Measurements from ENCODE around the gene ST7L.

The ST7L gene

DNA sequence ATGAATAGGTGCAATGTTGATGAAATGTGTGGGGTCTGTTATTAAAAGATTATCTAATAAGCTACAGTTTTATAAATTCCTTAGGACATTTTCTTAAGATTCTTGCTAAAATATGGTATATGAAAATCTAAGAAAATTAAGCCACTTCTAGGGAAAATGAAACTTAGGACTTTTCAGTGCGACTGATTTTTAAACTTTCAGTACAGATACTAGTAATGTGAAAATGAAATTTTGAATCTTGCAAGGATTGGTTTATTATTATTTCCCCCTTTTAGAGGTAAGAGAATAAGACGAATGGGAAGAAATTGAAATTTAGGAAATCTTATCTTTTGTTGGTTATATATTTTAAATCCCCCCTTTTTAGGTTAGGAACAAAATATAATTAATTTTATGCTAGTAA, 17.1 kb upstream of the ST7L start:
- TF ChIP-seq, protein P1, sequence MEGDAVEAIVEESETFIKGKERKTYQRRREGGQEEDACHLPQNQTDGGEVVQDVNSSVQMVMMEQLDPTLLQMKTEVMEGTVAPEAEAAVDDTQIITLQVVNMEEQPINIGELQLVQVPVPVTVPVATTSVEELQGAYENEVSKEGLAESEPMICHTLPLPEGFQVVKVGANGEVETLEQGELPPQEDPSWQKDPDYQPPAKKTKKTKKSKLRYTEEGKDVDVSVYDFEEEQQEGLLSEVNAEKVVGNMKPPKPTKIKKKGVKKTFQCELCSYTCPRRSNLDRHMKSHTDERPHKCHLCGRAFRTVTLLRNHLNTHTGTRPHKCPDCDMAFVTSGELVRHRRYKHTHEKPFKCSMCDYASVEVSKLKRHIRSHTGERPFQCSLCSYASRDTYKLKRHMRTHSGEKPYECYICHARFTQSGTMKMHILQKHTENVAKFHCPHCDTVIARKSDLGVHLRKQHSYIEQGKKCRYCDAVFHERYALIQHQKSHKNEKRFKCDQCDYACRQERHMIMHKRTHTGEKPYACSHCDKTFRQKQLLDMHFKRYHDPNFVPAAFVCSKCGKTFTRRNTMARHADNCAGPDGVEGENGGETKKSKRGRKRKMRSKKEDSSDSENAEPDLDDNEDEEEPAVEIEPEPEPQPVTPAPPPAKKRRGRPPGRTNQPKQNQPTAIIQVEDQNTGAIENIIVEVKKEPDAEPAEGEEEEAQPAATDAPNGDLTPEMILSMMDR (IDR thresholded peaks at IDR 0.05; ENCODE audit: borderline replicate concordance, extremely low read depth, low read length, poor library complexity, severe bottlenecking), result no peak
- H3K27me3 ChIP-seq (ENCODE audit: insufficient read depth, low read length, poor library complexity), result no peaks in the 10 kb centered on the region
- peaks cover 3% of the 10 kb centered on the region; the same call in 1 of the 2 replicates for H3K4me1 ChIP-seq (ENCODE audit: insufficient read depth, low read length)
- no peak overlapping the region for H2AFZ ChIP-seq (ENCODE audit: low read depth, low read length)
- H3K4me3 ChIP-seq (ENCODE audit: low read depth in 1 of 2, low read length in 2 of 2), result no peak overlapping the region
- H3K9me3 ChIP-seq (ENCODE audit: insufficient read depth, low read length, severe bottlenecking), result no peaks in the 10 kb centered on the region
- no peak overlapping the region for H3K9ac ChIP-seq (ENCODE audit: low read depth, low read length)
- H4K20me1 ChIP-seq (ENCODE audit: insufficient read depth, low read length), result peaks cover 71% of the 10 kb centered on the region
- peaks cover 86% of the 10 kb centered on the region for H3K79me2 ChIP-seq (ENCODE audit: insufficient read depth, low read length)
- H3K4me2 ChIP-seq (ENCODE audit: insufficient read depth, low read length), result no peak overlapping the region
- ATAC-seq (ENCODE audit: insufficient read depth, low read depth), result no peak
- no peak overlapping the region for H3K27ac ChIP-seq (ENCODE audit: low read length)
- no peak for DNase-seq
- H3K36me3 ChIP-seq (ENCODE audit: insufficient read depth, low read length), result peaks cover 22% of the 10 kb centered on the region; the same call in 1 of the 2 replicates

DNA sequence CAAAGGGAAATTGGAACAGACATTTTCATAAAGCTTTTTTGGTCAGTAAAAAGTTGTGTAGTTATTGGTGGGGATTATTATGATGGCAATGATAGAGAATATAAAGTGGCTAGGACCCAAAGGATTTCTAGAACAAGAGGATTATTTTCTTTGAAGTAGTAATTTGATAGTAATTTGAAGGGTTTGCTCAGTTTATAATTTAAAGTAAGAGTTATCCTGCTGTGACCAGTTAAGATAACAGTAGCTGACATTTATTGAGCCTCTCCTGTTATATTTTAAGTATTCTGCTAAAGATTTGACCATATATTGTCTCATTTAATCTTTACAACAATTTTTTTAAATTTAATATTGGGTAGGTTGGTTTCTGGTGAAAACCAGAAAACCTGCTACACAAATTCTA, 15.4 kb upstream of the ST7L start:
- no peak for DNase-seq
- Histone ChIP-seq H3K27me3 (ENCODE audit: insufficient read depth, low read length, poor library complexity) (no peaks in the 10 kb centered on the region), H3K9ac (ENCODE audit: low read depth, low read length) (no peak overlapping the region), H2AFZ (ENCODE audit: low read depth, low read length) (no peak overlapping the region), H3K79me2 (ENCODE audit: insufficient read depth, low read length) (peaks cover 99% of the 10 kb centered on the region), H3K9me3 (ENCODE audit: insufficient read depth, low read length, severe bottlenecking) (no peaks in the 10 kb centered on the region), H3K27ac (ENCODE audit: low read length) (no peak overlapping the region), H3K4me2 (ENCODE audit: insufficient read depth, low read length) (no peak overlapping the region), H3K36me3 (ENCODE audit: insufficient read depth, low read length) (peaks cover 36% of the 10 kb centered on the region), H3K4me3 (ENCODE audit: low read depth in 1 of 2, low read length in 2 of 2) (no peak overlapping the region), H4K20me1 (ENCODE audit: insufficient read depth, low read length) (peaks cover 85% of the 10 kb centered on the region), H3K4me1 (ENCODE audit: insufficient read depth, low read length) (peaks cover 6% of the 10 kb centered on the region; the same call in 1 of the 2 replicates)
- TF ChIP-seq, protein P1 (IDR thresholded peaks at IDR 0.05; ENCODE audit: borderline replicate concordance, extremely low read depth, low read length, poor library complexity, severe bottlenecking), result no peak
- TF ChIP-seq EZH2 (IDR thresholded peaks at IDR 0.05; ENCODE audit: borderline replicate concordance, low read depth, low read length, severe bottlenecking), result no peak
- ATAC-seq (ENCODE audit: insufficient read depth, low read depth), result no peak

DNA sequence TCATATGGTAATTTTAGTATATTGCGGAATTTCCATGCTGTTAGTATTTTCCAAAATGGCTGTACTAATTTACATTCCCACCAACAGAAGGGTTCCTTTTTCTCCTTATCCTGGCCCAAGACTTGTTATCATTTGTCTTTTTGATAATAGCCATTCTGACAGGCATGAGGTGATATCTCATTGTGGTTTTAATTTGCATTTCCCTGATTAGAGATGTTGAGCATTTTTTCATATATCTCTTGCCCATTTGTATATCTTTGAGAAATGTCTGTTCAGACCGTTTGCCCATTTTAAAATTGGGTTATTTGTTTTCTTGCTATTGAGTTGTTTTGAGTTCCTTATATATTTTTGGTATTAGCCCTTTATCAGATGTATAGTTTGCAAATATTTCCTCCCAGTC, 14.7 kb upstream of the ST7L start:
- Histone ChIP-seq H3K79me2 (ENCODE audit: insufficient read depth, low read length) (peaks cover 100% of the 10 kb centered on the region), H4K20me1 (ENCODE audit: insufficient read depth, low read length) (peaks cover 88% of the 10 kb centered on the region), H3K27ac (ENCODE audit: low read length) (no peak overlapping the region), H3K4me1 (ENCODE audit: insufficient read depth, low read length) (peaks cover 9% of the 10 kb centered on the region; the same call in 1 of the 2 replicates), H3K4me2 (ENCODE audit: insufficient read depth, low read length) (no peak overlapping the region), H3K9me3 (ENCODE audit: insufficient read depth, low read length, severe bottlenecking) (no peaks in the 10 kb centered on the region), H3K27me3 (ENCODE audit: insufficient read depth, low read length, poor library complexity) (no peaks in the 10 kb centered on the region), H2AFZ (ENCODE audit: low read depth, low read length) (no peak overlapping the region), H3K9ac (ENCODE audit: low read depth, low read length) (no peak overlapping the region), H3K36me3 (ENCODE audit: insufficient read depth, low read length) (peaks cover 43% of the 10 kb centered on the region), H3K4me3 (ENCODE audit: low read depth in 1 of 2, low read length in 2 of 2) (no peak overlapping the region)
- no peak for ATAC-seq (ENCODE audit: insufficient read depth, low read depth)
- no peak for DNase-seq
- no peak for TF ChIP-seq EZH2 (IDR thresholded peaks at IDR 0.05; ENCODE audit: borderline replicate concordance, low read depth, low read length, severe bottlenecking)
- TF ChIP-seq, protein P1 (IDR thresholded peaks at IDR 0.05; ENCODE audit: borderline replicate concordance, extremely low read depth, low read length, poor library complexity, severe bottlenecking), result no peak

DNA sequence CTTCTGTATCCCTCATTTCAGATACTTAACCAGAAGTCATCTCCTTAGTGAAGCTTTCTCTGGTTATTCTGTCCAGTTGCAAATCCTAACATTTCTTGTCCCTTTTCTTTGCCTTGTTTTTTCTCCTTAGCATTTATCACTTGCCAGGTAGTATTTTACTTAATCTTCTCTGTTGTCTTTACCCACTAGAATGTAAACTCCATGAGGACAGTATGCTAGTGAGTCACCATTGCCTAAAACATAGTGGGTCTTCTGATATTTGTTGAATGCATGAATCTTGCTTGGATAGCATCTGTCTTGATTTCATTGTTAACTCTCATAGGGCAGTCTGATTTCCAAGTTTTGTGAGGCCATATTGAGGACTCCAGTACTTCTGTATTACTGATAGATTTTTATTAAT, 10.3 kb upstream of the ST7L start:
- peaks cover 52% of the 10 kb centered on the region for H3K36me3 ChIP-seq (ENCODE audit: insufficient read depth, low read length)
- H2AFZ ChIP-seq (ENCODE audit: low read depth, low read length), result no peak overlapping the region
- TF ChIP-seq EZH2 (IDR thresholded peaks at IDR 0.05; ENCODE audit: borderline replicate concordance, low read depth, low read length, severe bottlenecking), result no peak
- TF ChIP-seq, protein P1 (IDR thresholded peaks at IDR 0.05; ENCODE audit: borderline replicate concordance, extremely low read depth, low read length, poor library complexity, severe bottlenecking), result no peak
- no peak for DNase-seq
- H3K9ac ChIP-seq (ENCODE audit: low read depth, low read length), result no peak overlapping the region
- peaks cover 19% of the 10 kb centered on the region; the same call in 1 of the 2 replicates for H3K4me1 ChIP-seq (ENCODE audit: insufficient read depth, low read length)
- no peak overlapping the region for H3K27ac ChIP-seq (ENCODE audit: low read length)
- no peak overlapping the region for H3K4me2 ChIP-seq (ENCODE audit: insufficient read depth, low read length)
- no peaks in the 10 kb centered on the region for H3K9me3 ChIP-seq (ENCODE audit: insufficient read depth, low read length, severe bottlenecking)
- no peak overlapping the region for H3K4me3 ChIP-seq (ENCODE audit: low read depth in 1 of 2, low read length in 2 of 2)
- H3K27me3 ChIP-seq (ENCODE audit: insufficient read depth, low read length, poor library complexity), result no peaks in the 10 kb centered on the region
- peaks cover 99% of the 10 kb centered on the region for H3K79me2 ChIP-seq (ENCODE audit: insufficient read depth, low read length)
- ATAC-seq (ENCODE audit: insufficient read depth, low read depth), result no peak
- H4K20me1 ChIP-seq (ENCODE audit: insufficient read depth, low read length), result peaks cover 94% of the 10 kb centered on the region
